Measurements from ENCODE around the gene GLIS1. TPM values are rescaled to one million over a fixed set of nuclear protein-coding genes. Genes with fewer than 3 reads are reported as not detected.

GLIS1 gene
- total and polyA plus RNA-seq, 3 experiments from 2014 or later, result 0.18 TPM; not detected in 2

DNA sequence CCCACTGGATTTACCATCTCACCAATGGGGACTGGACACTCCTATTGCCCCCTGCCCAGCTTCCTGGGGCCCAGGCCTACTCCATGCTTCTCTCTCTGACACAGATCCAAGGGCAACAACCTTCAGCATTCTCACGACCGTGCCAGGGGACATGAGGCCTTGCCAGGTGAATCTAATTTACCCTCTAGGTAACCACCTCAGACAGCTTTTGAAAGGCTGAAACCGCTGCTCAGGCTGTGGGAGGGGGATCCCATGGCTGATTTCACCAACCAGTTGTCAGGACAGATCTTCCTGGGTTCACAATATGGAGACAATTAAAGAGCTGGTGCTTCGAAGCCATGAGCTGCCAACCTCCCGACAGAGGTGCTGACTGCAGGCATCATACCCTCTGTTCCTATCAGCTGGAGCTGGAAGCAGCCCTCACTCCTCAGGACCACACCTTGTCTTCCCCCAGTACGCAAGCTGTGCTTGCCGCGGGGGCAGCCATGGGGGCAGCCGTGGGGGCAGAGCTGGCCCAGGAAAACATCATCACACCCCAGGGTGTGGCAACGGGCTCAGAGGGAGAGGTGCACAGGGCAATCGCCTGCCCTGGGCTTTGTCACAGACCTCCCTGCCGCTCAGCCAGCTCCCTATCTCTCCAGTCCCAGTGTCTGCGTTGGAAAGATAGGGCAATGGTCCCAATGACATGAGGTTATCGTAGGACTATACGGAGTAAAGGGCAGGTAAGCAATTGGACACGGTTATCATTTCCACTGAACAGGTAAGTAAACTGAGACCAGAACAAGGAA is 159.5 kb downstream of the GLIS1 start:
- POLR2A ChIA-PET, result no interaction called here
- DNase-seq, result no peak

DNA sequence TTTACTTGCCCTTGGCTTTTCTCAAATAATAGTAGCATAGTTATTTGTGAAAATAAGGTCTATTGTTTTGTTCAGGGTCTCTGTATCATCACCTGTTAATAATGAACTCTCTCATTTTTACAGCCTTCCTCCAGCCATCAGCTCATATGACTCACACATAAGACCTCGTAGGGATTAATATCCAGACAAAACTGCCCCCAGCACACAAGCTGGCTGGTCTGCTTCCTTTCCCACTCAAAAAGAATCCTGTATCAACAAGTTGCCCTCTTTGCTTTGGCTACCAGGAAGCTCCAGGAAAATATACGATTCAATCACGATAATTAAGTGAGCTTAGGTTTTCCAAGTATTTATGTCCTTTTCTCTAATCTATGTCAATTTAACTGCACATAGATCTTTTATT is 160.6 kb downstream of the GLIS1 start:
- peaks cover 28% of the 10 kb centered on the region for H3K4me1 ChIP-seq (ENCODE audit: insufficient read depth, low read length)
- no peaks in the 10 kb centered on the region for H3K27me3 Mint-ChIP-seq
- peak overlapping the region in 1 of 8 donors; percentile 32 for H3K27ac Mint-ChIP-seq
- no peak overlapping the region for H3K27ac ChIP-seq (ENCODE audit: low read depth, low read length)
- ChIA-PET POLR2A (no interaction called here), CTCF (no interaction called here)
- H3K27me3 ChIP-seq (ENCODE audit: insufficient read depth, low read length, poor library complexity, severe bottlenecking), result no peaks in the 10 kb centered on the region
- DNase-seq, result no peak
- peaks cover 38 to 61% (median 54%) of the 10 kb centered on the region in 3 donors for H3K4me1 Mint-ChIP-seq
- no peaks in the 10 kb centered on the region for H3K9me3 Mint-ChIP-seq
- H3K36me3 ChIP-seq (ENCODE audit: insufficient read depth, low read length), result no peaks in the 10 kb centered on the region
- no peak overlapping the region for H3K4me3 ChIP-seq (ENCODE audit: low read length)
- no peaks in the 10 kb centered on the region for H3K9me3 ChIP-seq (ENCODE audit: low read length)
- H3K36me3 Mint-ChIP-seq, result no peaks in the 10 kb centered on the region
- H3K4me3 Mint-ChIP-seq, result no peak overlapping the region

More for the DNA sequence above, 159.5 kb downstream of the GLIS1 start:
- Histone ChIP-seq H3K36me3 (ENCODE audit: insufficient read depth, low read length) (no peaks in the 10 kb centered on the region), H3K27me3 (ENCODE audit: insufficient read depth, low read length, poor library complexity, severe bottlenecking) (no peaks in the 10 kb centered on the region), H3K4me3 (ENCODE audit: low read length) (no peak overlapping the region), H3K27ac (ENCODE audit: low read depth, low read length) (no peak overlapping the region), H3K4me1 (ENCODE audit: insufficient read depth, low read length) (peaks cover 39% of the 10 kb centered on the region), H3K9me3 (ENCODE audit: low read length) (no peaks in the 10 kb centered on the region)
- H3K36me3 Mint-ChIP-seq, result no peaks in the 10 kb centered on the region
- peak overlapping the region in 1 of 8 donors; percentile 17 for H3K27ac Mint-ChIP-seq
- H3K4me1 Mint-ChIP-seq, result peaks cover 48 to 65% (median 60%) of the 10 kb centered on the region in 3 donors
- H3K9me3 Mint-ChIP-seq, result no peaks in the 10 kb centered on the region
- no peak overlapping the region for H3K4me3 Mint-ChIP-seq
- no peaks in the 10 kb centered on the region for H3K27me3 Mint-ChIP-seq
- CTCF ChIA-PET, result no interaction called here

DNA sequence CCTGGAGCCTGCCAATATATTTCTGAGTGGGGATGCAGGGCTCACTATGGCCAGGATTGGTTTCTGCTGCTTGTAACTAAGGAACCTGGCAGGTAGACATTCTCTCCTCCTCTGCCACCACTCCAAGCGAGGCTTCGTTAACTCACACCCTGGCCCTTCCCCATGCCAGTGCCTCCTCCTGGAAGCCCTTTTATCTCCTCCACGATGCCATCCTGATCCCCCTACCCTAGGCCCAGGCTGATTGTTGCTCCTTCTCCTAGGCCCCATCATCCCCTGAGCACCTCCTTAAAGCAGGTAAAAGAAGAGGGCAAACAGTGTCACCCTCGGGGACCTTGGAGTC is 161.2 kb downstream of the GLIS1 start:
- Mint-ChIP-seq H3K27ac (peak overlapping the region in 2 of 8 donors; percentile 9 to 86), H3K9me3 (no peaks in the 10 kb centered on the region), H3K36me3 (no peaks in the 10 kb centered on the region), H3K4me3 (no peak overlapping the region), H3K4me1 (peaks cover 32 to 56% (median 48%) of the 10 kb centered on the region in 3 donors), H3K27me3 (no peaks in the 10 kb centered on the region)
- POLR2A ChIA-PET, result no interaction called here
- Histone ChIP-seq H3K36me3 (ENCODE audit: insufficient read depth, low read length) (no peaks in the 10 kb centered on the region), H3K27me3 (ENCODE audit: insufficient read depth, low read length, poor library complexity, severe bottlenecking) (no peaks in the 10 kb centered on the region), H3K4me3 (ENCODE audit: low read length) (no peak overlapping the region), H3K9me3 (ENCODE audit: low read length) (no peaks in the 10 kb centered on the region), H3K27ac (ENCODE audit: low read depth, low read length) (no peak overlapping the region), H3K4me1 (ENCODE audit: insufficient read depth, low read length) (peaks cover 22% of the 10 kb centered on the region)
- no peak for DNase-seq
- CTCF ChIA-PET, result no interaction called here

DNA sequence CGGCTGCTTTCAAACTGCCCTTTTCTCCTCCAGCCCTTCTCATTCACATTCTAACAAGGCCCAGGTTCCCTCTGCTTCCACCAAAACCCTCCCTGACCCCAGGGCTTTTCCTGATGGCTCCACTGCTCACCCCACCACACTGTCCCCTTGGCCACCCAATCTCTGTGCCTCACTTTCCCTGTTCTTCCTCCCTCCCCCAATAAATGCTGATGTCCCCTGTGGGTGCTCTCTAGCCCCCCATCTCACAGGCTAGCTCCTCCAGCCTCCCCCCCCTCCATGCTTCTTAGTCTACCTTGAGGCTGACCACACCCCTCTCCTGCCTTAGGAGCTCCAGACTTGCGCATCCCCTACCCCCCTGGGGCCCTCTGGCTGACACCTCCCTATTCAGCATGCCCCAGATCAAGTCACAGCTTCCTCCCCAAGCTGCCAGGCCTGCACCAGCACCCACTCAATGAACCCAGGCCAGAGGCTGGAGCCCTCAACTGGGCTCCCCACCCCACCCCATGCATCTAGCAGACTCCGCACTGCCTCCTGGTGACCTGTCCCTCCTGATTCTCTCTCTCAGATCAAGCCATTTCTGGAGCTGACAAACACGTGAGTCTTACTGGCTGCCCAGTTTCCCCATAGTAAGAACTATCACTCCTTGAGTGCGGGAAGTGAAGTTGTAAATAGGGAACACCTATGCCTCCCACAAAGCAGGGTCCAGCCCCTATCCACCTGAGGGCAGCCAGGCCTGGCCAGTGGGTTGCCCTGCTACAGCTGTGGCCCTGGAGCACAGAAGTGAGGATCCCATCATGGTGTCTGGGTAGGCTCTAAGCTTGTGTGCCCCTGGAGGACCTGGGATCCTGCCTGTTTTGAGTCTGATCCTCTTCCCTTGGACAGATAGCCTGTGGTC is 161.9 kb downstream of the GLIS1 start:
- Histone ChIP-seq H3K4me3 (ENCODE audit: low read length) (no peak overlapping the region), H3K27me3 (ENCODE audit: insufficient read depth, low read length, poor library complexity, severe bottlenecking) (no peaks in the 10 kb centered on the region), H3K9me3 (ENCODE audit: low read length) (no peaks in the 10 kb centered on the region), H3K4me1 (ENCODE audit: insufficient read depth, low read length) (peaks cover 16% of the 10 kb centered on the region), H3K27ac (ENCODE audit: low read depth, low read length) (no peak overlapping the region), H3K36me3 (ENCODE audit: insufficient read depth, low read length) (no peaks in the 10 kb centered on the region)
- ChIA-PET POLR2A (interaction anchor here (0.6 kb wide), 1 partner anchor 252 kb away, joined by 3 read pairs; no protein-coding TSS in a partner anchor), CTCF (no interaction called here)
- H3K4me3 Mint-ChIP-seq, result peak overlapping the region in 1 of 7 donors; percentile 57
- DNase-seq, result no peak
- H3K36me3 Mint-ChIP-seq, result no peaks in the 10 kb centered on the region
- peak overlapping the region in 2 of 8 donors; percentile 33 to 86 for H3K27ac Mint-ChIP-seq
- H3K27me3 Mint-ChIP-seq, result no peaks in the 10 kb centered on the region
- no peaks in the 10 kb centered on the region for H3K9me3 Mint-ChIP-seq
- peaks cover 26 to 49% (median 41%) of the 10 kb centered on the region in 3 donors for H3K4me1 Mint-ChIP-seq

DNA sequence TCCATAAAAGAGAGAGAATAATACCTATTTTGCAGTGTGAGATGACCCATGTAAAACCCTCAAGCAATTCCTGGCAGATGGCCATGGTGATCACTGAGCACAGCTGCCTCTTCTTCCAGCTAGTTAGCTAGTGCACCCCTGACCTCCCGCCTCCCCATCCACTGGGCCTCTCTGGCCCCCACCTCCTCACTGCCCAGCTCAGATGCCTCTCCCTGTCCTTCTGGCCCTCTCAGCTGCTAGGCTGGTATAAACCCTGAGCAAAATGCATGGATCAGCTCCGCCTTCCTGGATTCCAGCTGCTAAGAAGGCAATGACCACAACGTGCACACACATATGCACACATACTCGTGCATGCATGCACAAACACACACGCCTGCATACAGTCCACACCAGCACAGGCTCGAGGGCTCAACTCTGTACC is 162.6 kb downstream of the GLIS1 start:
- no peaks in the 10 kb centered on the region for H3K9me3 ChIP-seq (ENCODE audit: low read length)
- H3K27ac Mint-ChIP-seq, result peak overlapping the region in 1 of 8 donors; percentile 23
- DNase-seq, result no peak
- H3K4me3 ChIP-seq (ENCODE audit: low read length), result no peak overlapping the region
- no peak overlapping the region for H3K4me3 Mint-ChIP-seq
- CTCF ChIA-PET, result no interaction called here
- peaks cover 9% of the 10 kb centered on the region for H3K4me1 ChIP-seq (ENCODE audit: insufficient read depth, low read length)
- POLR2A ChIA-PET, result no interaction called here
- peaks cover 19 to 42% (median 34%) of the 10 kb centered on the region in 3 donors for H3K4me1 Mint-ChIP-seq
- H3K36me3 Mint-ChIP-seq, result no peaks in the 10 kb centered on the region
- H3K27me3 ChIP-seq (ENCODE audit: insufficient read depth, low read length, poor library complexity, severe bottlenecking), result no peaks in the 10 kb centered on the region
- no peaks in the 10 kb centered on the region for H3K27me3 Mint-ChIP-seq
- no peaks in the 10 kb centered on the region for H3K36me3 ChIP-seq (ENCODE audit: insufficient read depth, low read length)
- no peak overlapping the region for H3K27ac ChIP-seq (ENCODE audit: low read depth, low read length)
- H3K9me3 Mint-ChIP-seq, result no peaks in the 10 kb centered on the region

DNA sequence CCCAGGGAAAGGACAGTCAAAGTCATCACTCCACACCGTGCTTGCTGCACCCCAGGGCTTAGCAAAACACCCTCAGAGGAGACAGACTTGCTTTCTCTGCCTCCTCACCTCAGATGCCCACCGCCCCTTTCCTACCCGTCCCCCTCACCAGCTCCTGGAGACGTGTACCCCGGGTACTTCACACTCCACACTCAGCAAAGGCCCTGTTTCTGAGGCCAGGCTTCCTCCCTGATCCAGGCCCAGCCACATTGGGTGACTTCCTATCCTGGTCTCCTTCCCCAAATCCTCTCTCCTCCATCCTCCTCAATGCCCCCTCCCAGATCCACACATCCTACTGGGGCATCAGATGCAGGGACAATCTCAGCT is 163.0 kb downstream of the GLIS1 start:
- no peaks in the 10 kb centered on the region for H3K36me3 Mint-ChIP-seq
- H3K27me3 Mint-ChIP-seq, result no peaks in the 10 kb centered on the region
- POLR2A ChIA-PET, result no interaction called here

DNA sequence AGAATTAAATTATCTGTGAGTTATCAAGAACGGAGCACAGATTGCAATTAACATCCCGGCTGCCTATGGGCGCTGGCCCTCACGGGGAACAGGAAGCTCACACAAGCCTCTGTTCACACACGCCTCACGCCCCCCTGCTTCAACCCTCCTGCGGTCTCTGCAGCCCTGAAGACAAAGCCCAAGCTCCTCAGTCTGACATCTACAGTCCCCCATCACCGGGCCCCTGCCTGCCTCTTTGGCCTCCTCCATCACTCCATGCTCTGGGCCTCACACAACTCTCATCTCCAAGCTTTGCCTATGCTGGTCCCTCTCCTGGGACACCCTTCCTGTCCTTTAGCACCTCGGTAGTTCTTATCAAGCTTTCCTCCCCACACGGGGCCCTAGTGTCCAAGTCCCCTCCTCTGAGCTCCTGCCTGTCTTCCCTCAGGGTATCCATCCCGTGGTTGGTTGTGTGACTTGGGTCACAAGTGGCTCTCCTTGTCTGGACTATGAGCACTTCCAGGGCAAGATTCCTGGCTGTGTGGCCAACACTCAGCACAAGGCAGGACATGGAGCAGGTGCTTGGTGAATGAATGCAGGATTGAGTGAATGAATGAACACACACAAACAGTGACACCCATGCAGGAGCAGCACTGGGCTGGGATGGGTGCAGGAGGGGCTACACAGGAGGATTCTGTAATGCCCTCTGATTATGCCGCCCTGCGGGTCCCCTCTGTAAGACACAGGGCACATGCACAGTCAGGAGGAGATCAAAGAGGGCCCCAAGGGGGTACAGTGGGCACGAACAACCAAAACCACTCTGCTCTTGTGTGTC is 163.6 kb downstream of the GLIS1 start:
- Mint-ChIP-seq H3K27ac (peak overlapping the region in 5 of 8 donors; percentile 14 to 81 (median 24)), H3K9me3 (no peaks in the 10 kb centered on the region), H3K4me1 (peaks cover 16 to 40% (median 32%) of the 10 kb centered on the region in 3 donors), H3K4me3 (peak overlapping the region in 6 of 7 donors; percentile 43 to 75 (median 46)), H3K36me3 (no peaks in the 10 kb centered on the region), H3K27me3 (peaks cover 0 to 1% of the 10 kb centered on the region in 2 donors)
- H3K27ac ChIP-seq (ENCODE audit: low read depth, low read length), result no peak overlapping the region
- POLR2A ChIA-PET, result no interaction called here
- no peak overlapping the region for H3K4me3 ChIP-seq (ENCODE audit: low read length)
- DNase-seq, result peak in 2 of 5 donors; percentile 11 to 22
- peaks cover 7% of the 10 kb centered on the region for H3K4me1 ChIP-seq (ENCODE audit: insufficient read depth, low read length)
- H3K9me3 ChIP-seq (ENCODE audit: low read length), result no peaks in the 10 kb centered on the region
- no peaks in the 10 kb centered on the region for H3K27me3 ChIP-seq (ENCODE audit: insufficient read depth, low read length, poor library complexity, severe bottlenecking)
- no peaks in the 10 kb centered on the region for H3K36me3 ChIP-seq (ENCODE audit: insufficient read depth, low read length)
- CTCF ChIA-PET, result no interaction called here

More for the DNA sequence above, 163.0 kb downstream of the GLIS1 start:
- H3K4me1 ChIP-seq (ENCODE audit: insufficient read depth, low read length), result peaks cover 7% of the 10 kb centered on the region
- no peaks in the 10 kb centered on the region for H3K27me3 ChIP-seq (ENCODE audit: insufficient read depth, low read length, poor library complexity, severe bottlenecking)
- no peak for DNase-seq
- Mint-ChIP-seq H3K9me3 (no peaks in the 10 kb centered on the region), H3K4me3 (no peak overlapping the region), H3K27ac (peak overlapping the region in 1 of 8 donors; percentile 77), H3K4me1 (peaks cover 16 to 42% (median 32%) of the 10 kb centered on the region in 3 donors)
- H3K27ac ChIP-seq (ENCODE audit: low read depth, low read length), result no peak overlapping the region
- H3K36me3 ChIP-seq (ENCODE audit: insufficient read depth, low read length), result no peaks in the 10 kb centered on the region
- H3K4me3 ChIP-seq (ENCODE audit: low read length), result no peak overlapping the region
- CTCF ChIA-PET, result no interaction called here
- H3K9me3 ChIP-seq (ENCODE audit: low read length), result no peaks in the 10 kb centered on the region
